Epithelial cell of proximal tubule (primary cell): ENCODE data around the gene TMEM18. TPM values are rescaled to one million over a fixed set of nuclear protein-coding genes. Genes with fewer than 3 reads are reported as not detected.
A peak's percentile ranks its signal among the peaks of the same experiment; 100 is the strongest.

ENCODE experiments used
- DNase-seq: peaks from one replicate; pipeline ENCODE4 v3.0.0-alpha.2; 2011; ENCODE audit warnings: low read depth
- H3K4me3 ChIP-seq: 2 replicates; pipeline ENCODE4 v1.5.1; 2011; ENCODE audit warnings: low read depth, mild to moderate bottlenecking, low read length
- CTCF ChIP-seq: conservative IDR thresholded peaks from 2 replicates; pipeline ENCODE4 v1.5.1; 2012; ENCODE audit warnings: low read depth, mild to moderate bottlenecking, low read length
- total RNA-seq: library from RNA; depleted of rRNA; stranded (reverse); fragments of >200 nt; gene quantifications from 2 replicates; pipeline ENCODE4 v1.2.3, GENCODE V29; 2015

The TMEM18 gene
- total RNA-seq, 1 donor from 2014 or later = 39.4 TPM

DNA sequence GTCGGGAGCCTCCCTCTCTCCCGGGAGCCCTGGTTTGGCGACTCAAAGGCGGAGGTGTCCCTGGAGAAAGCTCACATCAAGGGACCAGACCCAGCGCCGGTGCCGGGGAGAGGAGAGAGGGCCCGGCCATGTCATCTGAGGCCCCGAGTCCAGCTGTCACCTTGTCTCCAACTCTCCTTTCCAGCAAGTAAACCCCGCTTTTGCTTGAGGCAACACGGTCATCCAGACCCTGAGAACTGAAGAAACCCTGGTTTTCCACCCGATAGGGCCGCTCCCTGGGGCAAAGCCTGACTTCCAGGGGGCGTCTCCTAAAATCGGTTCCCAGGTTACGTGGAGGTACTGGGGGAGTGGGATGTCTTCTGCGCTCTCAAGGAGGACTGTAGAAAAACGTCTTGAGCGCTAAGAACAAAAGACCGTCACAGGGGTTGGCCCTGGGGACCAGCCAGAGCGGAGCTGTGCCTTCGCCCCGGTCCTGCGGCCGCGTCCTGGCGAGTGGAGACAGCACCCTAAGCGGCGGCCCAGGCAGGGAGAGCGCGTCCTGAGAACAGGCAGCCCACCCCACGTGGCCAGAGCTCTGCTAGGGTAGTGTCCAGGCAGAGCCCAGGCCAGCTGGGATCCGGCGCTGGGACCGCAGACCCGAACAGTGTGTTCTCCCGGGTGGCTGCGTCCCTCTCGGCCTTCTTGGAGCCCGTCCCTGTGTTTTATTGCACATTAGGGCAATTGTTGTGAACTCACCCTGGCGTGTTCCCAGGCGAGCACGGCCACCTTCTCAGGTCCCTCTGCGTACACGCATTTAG lies 55.7 kb downstream of the TMEM18 start:
- TF ChIP-seq CTCF = no peak
- DNase-seq = no peak
- no peak overlapping the region for H3K4me3 ChIP-seq

GRCh38 chr2:620471-621302 lies 56.5 kb downstream of the TMEM18 start:
- no peak for TF ChIP-seq CTCF
- peak overlapping the region; percentile 45 for H3K4me3 ChIP-seq
- DNase-seq = no peak

GRCh38 chr2:620004-620403 lies 57.2 kb downstream of the TMEM18 start:
- no peak for DNase-seq
- no peak for TF ChIP-seq CTCF
- peak overlapping the region; percentile 45 for H3K4me3 ChIP-seq

- no peak for DNase-seq
- TF ChIP-seq CTCF = no peak
- H3K4me3 ChIP-seq = no peak overlapping the region
These were observed 58.7 kb downstream of the TMEM18 start for GRCh38 chr2:618422-618990.

DNA sequence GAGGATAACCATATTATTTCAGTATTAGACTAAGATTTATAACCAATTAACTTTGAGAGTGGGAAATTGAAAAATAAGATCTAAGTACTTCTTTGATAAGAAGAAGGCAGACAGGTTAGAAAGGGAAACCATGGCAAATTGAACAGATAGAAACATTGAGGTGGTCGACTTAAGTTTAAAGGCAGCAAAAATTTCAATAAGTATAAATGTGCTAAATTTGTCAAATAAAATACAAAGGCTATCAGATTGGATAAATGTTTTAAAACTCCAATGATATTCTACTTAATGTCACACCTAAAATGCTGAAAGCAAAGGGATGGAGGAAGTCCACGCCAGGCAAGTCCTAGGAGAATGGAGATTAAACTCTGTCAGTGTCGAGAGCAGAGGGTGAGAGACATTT lies 59.2 kb downstream of the TMEM18 start:
- H3K4me3 ChIP-seq = no peak overlapping the region
- no peak for TF ChIP-seq CTCF
- no peak for DNase-seq
